ENCODE results near the gene C22orf39.

DNA sequence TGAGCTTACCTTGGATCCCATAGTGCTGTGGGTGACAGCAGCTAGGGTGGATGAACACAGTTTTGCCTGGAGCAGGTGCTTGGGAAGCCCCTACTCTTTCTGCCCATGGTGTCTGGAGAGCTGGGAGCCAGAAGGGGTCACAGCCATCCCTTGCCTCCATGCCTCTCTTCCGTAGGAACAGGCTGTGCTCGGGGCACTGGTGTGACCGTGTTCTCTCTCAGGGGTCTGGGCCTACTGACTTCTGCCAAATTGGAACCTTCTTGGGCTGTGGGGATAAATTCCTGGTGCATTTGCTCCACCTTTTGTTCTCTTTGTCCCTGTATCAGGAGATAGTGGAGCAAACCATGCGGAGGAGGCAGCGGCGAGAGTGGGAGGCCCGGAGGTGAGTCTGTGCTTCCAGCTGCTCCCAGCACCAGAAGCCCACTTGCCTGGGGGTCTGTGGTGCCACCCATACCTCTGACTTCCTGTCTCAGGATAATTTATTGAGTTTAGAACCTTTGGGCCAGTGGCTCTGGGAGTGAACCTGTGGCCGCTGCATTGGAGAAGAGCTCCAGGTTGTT, 46.6 kb upstream of the C22orf39 start:
- TF ChIP-seq, protein P1, sequence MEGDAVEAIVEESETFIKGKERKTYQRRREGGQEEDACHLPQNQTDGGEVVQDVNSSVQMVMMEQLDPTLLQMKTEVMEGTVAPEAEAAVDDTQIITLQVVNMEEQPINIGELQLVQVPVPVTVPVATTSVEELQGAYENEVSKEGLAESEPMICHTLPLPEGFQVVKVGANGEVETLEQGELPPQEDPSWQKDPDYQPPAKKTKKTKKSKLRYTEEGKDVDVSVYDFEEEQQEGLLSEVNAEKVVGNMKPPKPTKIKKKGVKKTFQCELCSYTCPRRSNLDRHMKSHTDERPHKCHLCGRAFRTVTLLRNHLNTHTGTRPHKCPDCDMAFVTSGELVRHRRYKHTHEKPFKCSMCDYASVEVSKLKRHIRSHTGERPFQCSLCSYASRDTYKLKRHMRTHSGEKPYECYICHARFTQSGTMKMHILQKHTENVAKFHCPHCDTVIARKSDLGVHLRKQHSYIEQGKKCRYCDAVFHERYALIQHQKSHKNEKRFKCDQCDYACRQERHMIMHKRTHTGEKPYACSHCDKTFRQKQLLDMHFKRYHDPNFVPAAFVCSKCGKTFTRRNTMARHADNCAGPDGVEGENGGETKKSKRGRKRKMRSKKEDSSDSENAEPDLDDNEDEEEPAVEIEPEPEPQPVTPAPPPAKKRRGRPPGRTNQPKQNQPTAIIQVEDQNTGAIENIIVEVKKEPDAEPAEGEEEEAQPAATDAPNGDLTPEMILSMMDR (IDR thresholded peaks at IDR 0.05), result no peak
- no peak for TF ChIP-seq POLR2A (IDR thresholded peaks at IDR 0.05)

All from thyroid gland (tissue), 4 donors.